ENCODE results near the gene CNPY2.
A peak's percentile ranks its signal among the peaks of the same experiment; 100 is the strongest.

- peak; percentile 9 for TF ChIP-seq CTCF (IDR thresholded peaks at IDR 0.05; ENCODE audit: low read depth, low read length, missing input control)
- TF ChIP-seq MAX (IDR thresholded peaks at IDR 0.05): no peak
- no peak for TF ChIP-seq FOXA1 (IDR thresholded peaks at IDR 0.05)
- TF ChIP-seq NR2F2 (IDR thresholded peaks at IDR 0.05): no peak
- no peak for TF ChIP-seq GABPA (IDR thresholded peaks at IDR 0.05 in 1 of 2, conservative IDR thresholded peaks at IDR 0.05 in 1 of 2)
Observed at GRCh38 chr12:56271031-56271430, 44.8 kb downstream of the CNPY2 start.

Measured in liver (tissue), 3 donors.